BE2C (cell line): ENCODE data around the gene CD34.

Experiments used
- DNase-seq: peaks from one replicate; pipeline ENCODE4 v3.0.0-alpha.2; 2020
- H3K27me3 ChIP-seq: fragments of 250-450 bp; sonication (Bioruptor Pico); 2 replicates; pipeline ENCODE4 v1.5.1; 2020; ENCODE audit warnings: mild to moderate bottlenecking
- H3K36me3 ChIP-seq: fragments of 250-450 bp; sonication (Bioruptor Pico); 2 replicates; pipeline ENCODE4 v1.5.1; 2020; ENCODE audit warnings: mild to moderate bottlenecking
- H3K4me1 ChIP-seq: fragments of 250-450 bp; sonication (Bioruptor Pico); 2 replicates; pipeline ENCODE4 v1.5.1; 2020
- H3K4me3 ChIP-seq: 2 replicates; pipeline ENCODE4 v1.5.1; 2011; ENCODE audit warnings: low read depth, low read length
- H3K9me3 ChIP-seq: fragments of 250-450 bp; sonication (Bioruptor Pico); 2 replicates; pipeline ENCODE4 v1.5.1; 2020
- CTCF ChIP-seq: IDR thresholded peaks from 2 replicates; pipeline ENCODE4 v1.5.1; 2012; ENCODE audit warnings: mild to moderate bottlenecking, low read depth, low read length

Gene CD34

GRCh38 chr1:207835958-207836357 is 75.0 kb downstream of the CD34 start:
- Histone ChIP-seq H3K9me3 (no peaks in the 10 kb centered on the region), H3K36me3 (no peaks in the 10 kb centered on the region), H3K27me3 (no peaks in the 10 kb centered on the region), H3K4me1 (no peaks in the 10 kb centered on the region), H3K4me3 (no peak overlapping the region)
- no peak for TF ChIP-seq CTCF
- no peak for DNase-seq

GRCh38 chr1:207833956-207834660 is 76.8 kb downstream of the CD34 start:
- Histone ChIP-seq H3K36me3 (no peaks in the 10 kb centered on the region), H3K4me3 (no peak overlapping the region), H3K9me3 (no peaks in the 10 kb centered on the region), H3K4me1 (no peaks in the 10 kb centered on the region), H3K27me3 (no peaks in the 10 kb centered on the region)
- no peak for TF ChIP-seq CTCF
- DNase-seq, result no peak

GRCh38 chr1:207833381-207833780 is 77.5 kb downstream of the CD34 start:
- DNase-seq, result no peak
- Histone ChIP-seq H3K36me3 (no peaks in the 10 kb centered on the region), H3K27me3 (no peaks in the 10 kb centered on the region), H3K4me3 (no peak overlapping the region), H3K4me1 (no peaks in the 10 kb centered on the region), H3K9me3 (no peaks in the 10 kb centered on the region)
- no peak for TF ChIP-seq CTCF

GRCh38 chr1:207832796-207833195 is 78.1 kb downstream of the CD34 start:
- Histone ChIP-seq H3K4me1 (no peaks in the 10 kb centered on the region), H3K4me3 (no peak overlapping the region), H3K27me3 (no peaks in the 10 kb centered on the region), H3K9me3 (no peaks in the 10 kb centered on the region), H3K36me3 (no peaks in the 10 kb centered on the region)
- no peak for DNase-seq
- TF ChIP-seq CTCF, result no peak

- H3K9me3 ChIP-seq, result no peaks in the 10 kb centered on the region
- H3K4me1 ChIP-seq, result no peaks in the 10 kb centered on the region
- H3K27me3 ChIP-seq, result no peaks in the 10 kb centered on the region
- H3K36me3 ChIP-seq, result no peaks in the 10 kb centered on the region
- no peak for TF ChIP-seq CTCF
- DNase-seq, result no peak
- no peak overlapping the region for H3K4me3 ChIP-seq
These were observed 79.2 kb downstream of the CD34 start for GRCh38 chr1:207831517-207832327.
